ENCODE data around the gene MACIR.
A peak's percentile ranks its signal among the peaks of the same experiment; 100 is the strongest.
"Not testable (repeated sequence)": the region's sequence is repeated elsewhere in the genome, so short reads cannot be mapped to it uniquely, and the experiment has no call there.

The MACIR gene, protein sequence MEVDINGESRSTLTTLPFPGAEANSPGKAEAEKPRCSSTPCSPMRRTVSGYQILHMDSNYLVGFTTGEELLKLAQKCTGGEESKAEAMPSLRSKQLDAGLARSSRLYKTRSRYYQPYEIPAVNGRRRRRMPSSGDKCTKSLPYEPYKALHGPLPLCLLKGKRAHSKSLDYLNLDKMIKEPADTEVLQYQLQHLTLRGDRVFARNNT

DNA sequence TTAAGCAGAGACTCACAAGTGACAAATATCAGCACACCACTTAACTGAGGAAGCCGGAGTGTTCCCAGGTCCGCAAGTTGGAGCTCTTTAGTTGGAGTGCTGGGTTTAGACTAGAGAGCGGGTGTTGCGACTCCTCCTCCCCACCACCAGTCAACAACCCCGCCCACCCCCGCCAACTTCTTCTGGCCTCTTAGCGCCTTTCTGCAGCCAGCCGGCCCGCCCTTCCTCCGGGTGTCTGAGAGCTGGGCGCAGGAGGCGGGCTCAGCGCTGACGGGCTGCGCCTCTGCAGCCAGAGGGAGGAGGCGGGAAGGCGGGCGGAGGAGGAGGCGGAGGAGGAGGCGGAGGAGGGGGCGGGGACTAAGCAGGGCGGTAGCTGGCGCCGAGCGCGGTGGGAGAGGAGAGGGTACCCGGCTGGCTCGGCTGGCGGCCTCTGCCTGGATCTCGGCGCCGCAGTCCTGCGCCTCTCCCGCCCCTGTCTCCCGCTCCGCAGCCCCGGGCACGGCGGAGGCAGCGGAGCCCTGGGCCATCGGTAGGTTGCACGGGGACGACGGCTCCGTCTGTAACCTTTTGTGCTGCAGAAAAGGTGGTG lies at the start of gene MACIR:
TSS of gene MACIR (plus strand) at position 396 of the 589 bp plus-strand sequence. CDS start 17,157 bp downstream, outside the sequence.
- peak; percentile 92 to 93 for DNase-seq

DNA sequence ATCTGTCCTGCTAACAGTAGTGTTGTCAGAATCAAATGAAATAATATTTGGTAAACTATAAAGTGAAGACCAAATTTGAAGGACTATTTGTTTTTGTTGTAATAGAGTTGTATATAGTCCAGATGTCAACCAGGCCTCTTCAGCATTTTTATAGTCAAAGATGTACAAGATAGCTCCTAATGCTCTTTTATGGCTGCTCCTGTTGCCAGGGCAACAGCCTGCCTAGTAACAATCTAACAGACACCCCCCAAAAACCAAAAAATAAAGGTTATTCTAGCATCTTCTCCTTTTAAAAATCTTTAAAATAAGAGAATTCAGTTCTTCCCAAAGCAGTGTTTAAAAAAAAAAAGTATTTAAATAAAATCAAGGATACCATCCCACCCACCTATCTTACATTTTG lies 49.5 kb upstream of the MACIR start:
- no peak for DNase-seq

DNA sequence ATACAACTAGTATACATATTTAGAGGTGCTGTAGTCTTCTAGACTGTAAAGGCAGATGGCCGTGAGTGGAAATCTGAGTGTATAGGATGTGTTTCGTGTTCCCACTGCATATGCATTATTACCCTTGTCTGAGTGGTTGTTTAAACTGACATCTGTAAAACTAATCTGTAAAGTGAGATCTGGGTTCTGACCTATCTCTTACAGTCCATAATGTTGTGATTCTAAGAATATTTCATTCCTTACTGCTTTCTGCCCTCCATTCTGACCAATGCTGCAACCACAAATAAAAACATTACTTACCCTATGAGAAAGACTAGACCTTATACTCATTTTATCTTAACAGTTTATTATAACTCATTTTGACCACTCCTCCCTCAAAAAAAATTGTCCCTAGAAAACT lies 47.6 kb upstream of the MACIR start:
- DNase-seq: no peak

DNA sequence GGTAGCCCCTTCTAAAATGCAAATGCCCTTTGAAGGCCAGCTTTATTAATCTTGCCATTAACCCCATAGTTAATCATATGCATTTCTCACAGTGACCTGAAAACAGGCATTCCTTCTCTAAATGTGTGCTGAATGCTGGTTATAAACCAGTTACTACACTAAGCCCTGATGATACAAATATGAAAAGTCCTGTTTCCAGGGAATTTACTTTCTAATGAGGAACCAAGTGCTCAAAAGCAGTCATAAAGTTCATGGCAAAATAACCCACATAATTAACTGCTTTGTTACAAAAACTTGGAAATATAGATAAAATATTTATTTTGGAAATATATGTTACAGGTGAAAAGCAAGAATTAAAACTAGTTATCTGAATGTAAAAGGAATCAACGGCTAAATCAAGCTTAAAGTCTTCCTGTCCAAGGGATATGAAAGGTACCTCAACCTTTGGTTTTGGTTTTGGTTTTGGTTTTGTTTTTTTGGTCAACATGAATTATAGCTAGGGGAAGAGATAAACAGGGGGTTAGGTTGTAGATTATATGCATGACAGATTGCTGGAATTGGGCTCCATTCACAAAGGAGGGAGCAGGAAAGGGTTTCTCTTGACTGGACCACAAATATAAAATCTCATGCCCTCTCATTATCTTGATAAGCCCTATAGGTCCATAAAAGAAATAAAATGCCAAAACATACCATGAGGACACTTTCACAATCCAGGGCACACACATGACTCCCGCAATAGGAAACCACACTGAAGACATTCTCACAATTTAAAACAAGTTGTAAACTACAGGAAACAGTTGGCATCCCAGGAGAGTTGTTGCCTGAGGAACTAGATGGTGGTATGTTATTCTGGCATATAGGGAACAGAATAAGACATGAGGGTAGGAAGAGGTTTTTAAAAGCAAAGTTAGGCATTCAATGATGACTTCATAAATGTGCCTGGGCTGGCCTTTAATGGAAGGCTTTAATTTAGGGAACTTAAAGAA lies 46.7 kb upstream of the MACIR start:
- no peak for DNase-seq

DNA sequence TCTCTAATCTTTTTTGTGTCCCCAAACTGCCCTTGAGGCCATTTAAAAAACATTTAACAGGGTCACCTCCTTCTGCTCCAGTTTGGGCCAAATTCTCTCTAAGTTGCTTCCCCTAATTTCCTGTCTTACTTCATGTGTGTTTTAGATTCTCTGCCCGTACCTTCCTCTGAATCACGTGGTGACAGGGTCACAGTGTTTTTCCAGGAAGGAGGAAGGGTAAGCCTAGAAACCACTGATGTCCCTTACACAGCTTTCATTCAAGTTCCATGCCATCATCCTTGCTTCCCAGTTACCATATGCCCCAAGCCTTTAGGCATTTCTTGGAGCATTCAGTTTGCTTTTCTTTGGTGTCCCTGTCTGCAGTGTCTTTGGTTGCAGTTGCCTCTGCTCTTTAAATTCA lies 42.4 kb upstream of the MACIR start:
- DNase-seq: no peak

DNA sequence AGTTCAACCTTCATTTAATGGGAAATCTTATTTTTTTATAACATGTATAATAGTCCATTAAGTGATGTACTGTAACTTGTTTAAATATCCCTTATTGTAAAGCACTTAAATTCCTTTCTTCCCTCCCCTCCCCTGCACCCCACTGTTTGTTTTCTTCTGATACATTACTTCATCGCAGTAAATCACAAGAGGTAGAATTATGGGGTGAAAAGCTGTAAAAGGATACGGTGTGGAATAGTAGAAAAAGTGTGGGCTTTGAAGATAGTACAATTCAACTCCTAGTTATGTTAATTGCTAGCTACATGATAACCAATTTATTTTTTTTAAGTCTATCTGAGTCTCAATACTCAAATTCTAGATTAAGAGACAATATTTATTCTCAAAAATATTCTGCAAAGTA lies 41.9 kb upstream of the MACIR start:
- no peak for DNase-seq

DNA sequence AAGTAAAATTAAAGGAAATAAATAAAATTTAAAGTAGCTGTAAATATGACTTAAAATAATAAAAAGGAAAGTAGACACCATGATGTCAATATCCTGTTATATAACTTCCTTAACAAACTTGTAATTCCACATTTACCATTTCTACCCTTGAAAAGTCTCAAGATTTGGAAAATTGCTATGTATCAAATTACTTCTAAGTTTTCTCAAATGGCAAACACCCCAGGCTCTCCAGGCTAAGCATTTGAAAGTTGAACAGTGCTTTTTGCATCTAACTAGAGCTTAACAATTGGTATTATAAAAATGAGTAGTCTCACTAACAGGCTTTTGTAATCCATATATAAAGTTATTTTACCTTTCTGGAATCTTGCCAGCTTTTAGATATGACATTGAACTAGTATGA lies 41.5 kb upstream of the MACIR start:
- no peak for DNase-seq

DNA sequence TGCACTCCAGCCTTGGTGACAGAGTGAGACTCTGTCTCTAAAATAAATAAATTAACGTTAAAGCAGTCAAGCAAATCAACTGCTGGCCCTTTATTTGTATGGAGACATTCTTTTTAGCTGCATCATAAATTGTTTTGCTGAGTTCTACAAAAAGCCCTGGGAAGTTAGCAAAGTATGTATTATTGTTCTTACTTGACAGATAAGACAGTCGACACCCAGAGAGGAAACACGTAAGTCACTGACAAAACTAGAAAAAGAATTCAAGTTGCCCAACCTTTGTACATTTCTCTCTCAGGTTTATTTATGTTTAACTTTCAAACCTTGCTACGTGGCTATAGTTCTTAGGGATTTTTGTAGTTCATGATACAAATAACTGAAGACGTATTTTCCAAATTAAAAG lies 40.4 kb upstream of the MACIR start:
- DNase-seq: no peak

DNA sequence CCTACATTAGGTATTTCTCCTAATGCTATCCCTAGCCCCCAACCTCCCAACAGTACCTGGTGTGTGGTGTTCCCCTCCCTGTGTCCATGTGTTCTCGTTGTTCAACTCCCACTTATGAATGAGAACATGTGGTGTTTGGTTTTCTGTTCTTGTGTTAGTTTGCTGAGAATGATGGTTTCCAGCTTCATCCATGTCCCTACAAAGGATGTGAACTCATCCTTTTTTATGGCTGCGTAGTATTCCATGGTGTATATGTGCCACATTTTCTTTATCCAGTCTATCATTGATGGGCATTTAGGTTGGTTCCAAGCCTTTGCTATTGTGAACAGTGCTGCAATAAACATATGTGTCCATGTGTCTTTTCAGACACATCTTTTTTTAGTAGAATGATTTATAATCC lies 39.5 kb upstream of the MACIR start:
- not testable (repeated sequence) for DNase-seq

DNA sequence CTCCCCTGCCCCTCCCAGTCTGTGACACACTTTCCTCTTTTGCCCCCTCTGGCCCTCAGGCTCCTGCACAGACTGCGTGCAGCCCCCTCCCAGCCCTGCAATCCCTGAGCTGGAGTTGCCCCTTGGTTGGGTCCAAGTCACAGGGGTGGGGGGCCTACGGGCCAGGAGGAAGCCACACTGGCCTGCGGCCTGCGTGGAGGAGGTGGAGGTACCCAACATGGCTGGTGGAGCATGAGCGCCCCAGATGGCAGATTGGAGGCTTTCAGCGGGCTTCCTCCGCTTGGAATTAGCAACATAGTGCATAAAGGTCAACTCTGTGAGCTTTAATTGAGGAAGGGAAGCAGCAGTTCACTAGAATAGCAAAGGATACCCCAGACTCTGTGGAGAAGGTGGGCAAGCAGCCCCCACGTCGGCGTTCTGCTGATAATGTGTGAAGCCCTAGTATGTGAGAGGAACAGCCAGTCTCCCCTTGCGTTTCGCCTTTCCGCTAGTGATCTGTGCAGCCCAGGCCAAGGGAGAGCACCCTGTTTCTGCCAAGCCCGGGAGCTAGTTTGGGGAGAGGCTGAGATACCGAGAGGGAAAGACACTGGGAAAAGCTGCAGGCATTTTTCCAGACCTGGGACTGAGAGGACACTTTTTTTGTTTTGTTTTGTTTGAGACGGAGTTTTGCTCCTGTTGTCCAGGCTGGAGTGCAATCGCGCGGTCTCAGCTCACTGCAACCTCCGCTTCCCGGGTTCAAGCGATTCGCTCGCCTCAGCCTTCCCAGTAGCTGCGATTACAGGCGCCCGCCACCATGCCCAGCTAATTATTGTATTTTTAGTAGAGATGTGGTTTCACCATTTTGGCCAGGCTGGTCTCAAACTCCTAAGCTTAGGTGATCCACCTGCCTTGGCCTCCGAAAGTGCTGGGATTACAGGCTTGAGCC lies 35.3 kb upstream of the MACIR start:
- DNase-seq: no peak

DNA sequence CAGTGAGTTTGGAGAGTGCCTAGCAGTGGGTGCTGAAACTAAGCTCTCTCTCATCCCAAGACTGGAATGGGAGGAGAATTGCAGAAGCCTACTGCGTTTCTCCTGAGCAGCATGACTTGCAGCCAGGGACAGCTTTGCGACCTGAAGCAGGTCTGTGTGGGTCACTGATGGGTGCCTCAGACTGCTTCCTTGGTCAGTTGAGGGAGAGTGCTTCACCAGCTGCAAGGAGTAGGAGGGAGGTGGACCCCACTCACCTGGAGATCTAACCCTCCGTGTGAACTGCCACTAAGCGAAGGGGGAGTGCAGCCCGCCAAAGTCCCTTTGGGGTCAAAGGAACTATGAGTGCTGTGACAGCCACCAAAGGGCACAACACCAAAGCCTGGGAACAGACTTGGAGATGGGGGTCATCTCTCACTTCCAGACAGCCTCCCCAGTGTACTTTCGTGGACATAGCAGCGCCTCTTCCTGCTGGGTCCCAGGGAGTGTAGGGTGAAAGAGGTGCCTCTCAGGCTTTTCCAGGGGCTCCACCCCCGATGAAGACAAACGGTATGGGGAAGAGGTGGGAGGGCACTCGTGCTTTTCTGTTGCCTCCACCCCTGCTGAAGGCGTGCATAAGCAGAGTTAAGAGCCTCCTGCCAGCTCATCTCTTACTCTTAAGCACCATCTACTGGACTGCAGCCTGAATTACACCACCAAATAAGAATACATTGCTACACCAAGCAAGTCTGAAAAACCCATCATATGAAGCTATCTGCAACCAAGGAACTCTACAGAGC lies 34.3 kb upstream of the MACIR start:
- peak; percentile 17 to 37 for DNase-seq

DNA sequence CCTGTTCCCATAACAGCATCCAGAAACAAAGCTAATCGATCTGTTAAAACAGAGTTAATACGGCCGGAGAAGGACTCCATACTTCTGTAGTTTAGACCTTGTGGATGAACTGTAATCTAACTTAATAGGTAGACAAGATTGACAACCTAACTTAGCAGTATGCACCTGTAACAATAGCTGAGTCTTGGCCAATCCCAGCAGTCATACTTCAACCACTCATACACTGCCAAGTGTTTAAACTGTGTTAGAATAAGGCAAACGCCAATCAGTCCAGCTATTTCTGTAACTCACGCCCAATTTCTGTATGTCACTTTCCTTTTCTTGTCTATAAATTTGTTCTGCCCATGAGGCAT lies 33.7 kb upstream of the MACIR start:
- DNase-seq: no peak

DNA sequence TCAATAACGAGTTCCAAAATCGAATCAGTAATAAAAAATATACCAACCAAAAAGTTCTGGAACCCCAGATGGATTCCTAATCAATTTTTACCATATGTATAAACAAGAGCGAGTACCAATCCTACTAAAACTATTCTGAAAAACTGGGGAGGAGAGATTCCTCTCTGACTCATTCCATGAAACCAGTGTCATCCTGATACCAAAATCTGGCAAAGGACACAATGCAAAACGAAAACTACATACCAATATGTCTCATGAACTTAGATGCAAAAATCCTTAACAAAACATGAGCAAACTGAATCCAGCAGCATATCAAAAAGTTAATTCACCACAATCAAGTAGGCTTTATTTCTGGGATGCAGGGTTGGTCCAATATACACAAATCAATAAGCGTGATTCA lies 30.5 kb upstream of the MACIR start:
- no peak for DNase-seq

DNA sequence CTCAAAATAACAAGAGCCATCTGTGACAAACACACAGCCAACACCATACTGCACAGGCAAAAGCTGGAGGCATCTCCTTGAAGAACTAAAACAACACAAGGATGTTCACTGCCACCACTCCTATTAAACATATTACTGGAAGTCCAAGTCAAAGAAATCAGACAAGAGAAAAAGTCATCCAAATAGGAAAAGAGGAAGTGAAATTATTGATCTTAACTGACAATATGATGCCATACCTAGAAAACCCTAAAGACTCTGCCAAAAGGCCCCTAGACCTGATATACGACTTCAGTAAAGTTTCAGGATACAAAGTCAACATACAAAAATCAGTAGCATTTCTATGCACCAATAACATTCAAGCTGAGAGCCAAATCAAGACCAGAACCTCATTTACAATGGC lies 30.0 kb upstream of the MACIR start:
- no peak for DNase-seq

DNA sequence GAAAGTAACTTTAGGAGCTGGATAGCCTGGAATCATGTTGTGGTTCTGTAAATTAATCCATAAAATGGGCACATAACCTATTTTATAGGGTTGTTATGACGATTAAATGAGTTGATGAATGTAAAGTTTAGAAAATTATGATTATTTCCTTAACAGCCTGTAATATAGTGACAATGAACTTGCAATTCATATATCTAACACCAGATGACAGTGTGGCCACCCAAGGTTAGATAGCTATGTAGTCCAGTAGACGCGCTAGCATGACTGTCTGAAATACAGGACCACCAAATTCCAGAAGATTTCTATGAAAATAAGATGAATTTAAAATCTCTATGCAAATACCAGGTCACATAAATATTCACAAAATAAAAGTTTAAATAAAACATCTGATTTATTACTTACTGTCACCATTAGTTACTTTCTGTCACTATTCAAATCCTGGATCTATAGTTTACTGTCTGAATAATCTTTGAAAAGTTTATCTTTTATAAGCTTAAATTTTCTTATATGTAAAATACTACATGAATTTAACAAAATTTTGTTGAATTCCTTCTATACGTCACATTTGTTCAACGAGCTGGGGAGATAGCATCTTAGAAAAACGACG lies 26.1 kb upstream of the MACIR start:
- no peak for DNase-seq

DNA sequence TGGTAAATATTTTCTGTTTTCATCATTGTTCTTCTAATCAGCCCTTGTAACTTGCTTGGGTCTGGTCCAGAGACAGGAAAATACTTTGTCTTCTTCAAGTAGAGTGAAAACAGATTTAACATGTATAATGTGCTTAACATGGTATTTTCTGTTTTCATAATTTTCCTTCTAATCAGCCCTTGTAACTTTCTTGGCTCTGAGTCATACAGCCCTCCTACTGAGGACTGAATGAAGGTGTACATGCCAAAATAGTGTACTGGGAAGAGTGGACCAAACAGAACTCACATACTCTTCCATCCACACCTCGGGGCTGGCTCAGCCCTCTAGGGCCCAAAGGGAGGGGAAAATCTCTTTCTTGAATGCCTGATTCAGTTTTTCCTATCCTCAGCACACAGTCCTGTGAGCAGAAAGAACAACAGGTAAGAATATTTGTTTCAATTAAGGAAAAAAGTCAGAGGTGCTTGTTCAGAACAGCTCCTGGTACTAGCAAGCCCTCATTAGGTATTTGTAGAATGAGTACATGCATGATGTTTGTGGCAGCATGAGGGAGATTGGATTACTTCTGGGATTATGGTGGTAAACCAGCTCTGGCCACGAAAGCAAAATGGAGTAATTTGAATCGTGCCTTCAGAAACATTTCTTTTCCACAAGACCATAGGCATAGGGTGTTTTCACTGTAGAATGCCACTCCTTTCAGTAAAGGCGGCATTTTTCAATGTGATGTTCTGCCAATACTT lies 24.2 kb upstream of the MACIR start:
- DNase-seq: no peak

DNA sequence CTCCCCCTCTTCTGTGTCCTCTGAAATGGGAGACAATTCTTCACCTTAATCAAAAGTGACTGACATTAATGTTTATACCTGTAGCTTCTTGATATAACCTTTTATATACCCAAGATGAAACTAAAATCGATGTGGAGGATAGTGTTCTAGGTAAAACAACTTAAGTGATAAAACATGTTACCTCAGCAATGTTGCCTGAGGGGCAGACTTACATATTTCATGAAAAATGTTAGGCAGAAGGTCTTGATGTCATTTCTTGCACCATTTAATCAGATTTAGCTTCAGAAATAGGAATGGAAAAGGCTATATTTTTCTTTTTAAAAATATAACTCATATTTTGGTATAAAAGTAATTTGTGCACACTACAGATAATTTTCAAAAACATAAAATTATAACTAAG lies 22.7 kb upstream of the MACIR start:
- no peak for DNase-seq

DNA sequence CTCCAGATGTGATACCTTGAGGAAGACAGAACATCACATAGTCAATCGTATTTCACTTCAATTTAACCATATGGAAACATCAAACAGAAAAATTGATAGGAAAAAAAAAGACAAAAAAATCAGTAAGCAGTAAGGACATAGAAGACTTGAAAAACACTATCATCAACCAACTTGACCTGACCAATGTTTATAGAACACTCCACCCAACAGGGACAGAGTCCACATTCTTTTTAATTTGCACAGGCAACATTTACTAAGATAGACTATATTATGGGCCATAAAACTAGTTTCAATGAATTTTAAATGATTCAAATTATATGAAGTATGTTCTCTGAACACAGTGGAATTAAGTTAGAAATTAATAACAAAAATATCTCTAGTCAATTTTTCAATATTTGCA lies 20.8 kb upstream of the MACIR start:
- no peak for DNase-seq

DNA sequence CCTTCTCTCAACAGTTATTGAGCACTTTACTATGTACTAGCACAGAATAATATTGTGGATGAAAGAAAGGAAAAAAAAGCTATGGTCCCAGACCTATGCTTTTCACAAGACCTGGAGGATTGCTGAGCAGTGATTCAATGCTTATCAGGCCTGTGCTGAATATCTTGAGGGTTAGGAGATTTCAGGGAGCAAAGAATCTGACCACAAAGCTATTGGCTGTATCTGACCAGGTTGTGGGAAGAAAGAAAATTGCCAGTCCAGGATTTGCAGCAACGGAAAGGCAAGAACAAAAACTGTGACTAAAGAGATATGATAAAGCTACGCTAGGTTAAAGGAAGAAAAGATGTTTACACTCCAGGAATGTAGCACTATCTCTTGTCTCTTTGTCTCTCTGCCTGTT lies 14.9 kb upstream of the MACIR start:
- no peak for DNase-seq

DNA sequence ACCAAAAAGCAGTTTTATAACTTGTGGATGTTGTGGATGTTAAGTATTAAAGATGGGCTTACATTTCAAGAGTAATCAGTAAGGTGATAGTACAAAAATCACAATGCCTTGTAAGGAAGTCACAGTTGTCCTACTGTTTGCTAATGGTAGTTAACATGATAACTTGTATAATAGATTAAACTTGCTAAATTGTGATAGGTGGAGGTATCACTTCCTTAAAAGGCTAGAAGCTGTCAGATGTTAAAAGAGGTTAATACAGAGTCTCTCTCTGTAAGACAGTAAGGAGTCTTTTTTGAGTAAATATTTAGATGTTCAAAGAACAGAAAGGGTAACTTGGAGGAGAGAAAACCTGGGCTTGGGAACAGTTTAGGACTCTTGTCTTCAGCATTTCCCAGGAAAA lies 14.2 kb upstream of the MACIR start:
- no peak for DNase-seq

DNA sequence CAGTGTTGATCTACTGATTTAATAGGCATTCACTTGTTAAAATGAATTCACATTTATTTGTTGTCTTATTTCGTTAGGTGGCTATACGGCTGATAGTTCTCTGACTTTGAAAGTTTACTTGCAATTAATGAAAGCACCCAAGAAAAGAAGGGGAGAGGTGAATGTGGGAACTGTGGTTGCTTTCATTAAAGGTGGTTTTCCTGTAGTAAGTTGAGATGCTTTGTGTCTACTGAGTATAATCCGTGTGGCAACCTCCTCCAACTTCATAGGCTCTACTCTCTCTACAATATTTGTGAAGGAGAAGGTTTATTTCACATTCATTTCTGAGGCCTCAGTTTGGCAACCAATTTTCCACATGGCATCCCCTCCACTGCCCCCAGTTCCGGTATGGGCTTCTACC lies 12.8 kb upstream of the MACIR start:
- no peak for DNase-seq
